ENCODE data around the gene SDC4.

SDC4 gene

GRCh38 chr20:45323731-45324130, 24.5 kb downstream of the SDC4 start:
- Histone ChIP-seq H3K4me3 (ENCODE audit: low read depth, low read length) (no peak overlapping the region), H3K27ac (no peak overlapping the region), H3K27me3 (replicated peaks) (no peaks in the 10 kb centered on the region), H3K36me3 (replicated peaks) (peaks cover 34% of the 10 kb centered on the region)
- no peak for TF ChIP-seq CTCF (IDR thresholded peaks at IDR 0.05; ENCODE audit: low read depth, low read length, missing control alignments)
- in situ Hi-C loops (cut with HindIII; ENCODE audit: low pct_ligation_motif_present, low sequenced_read_pairs), result no loop called here
- no peak for DNase-seq

GRCh38 chr20:45322952-45323383, 25.3 kb downstream of the SDC4 start:
- Histone ChIP-seq H3K4me3 (ENCODE audit: low read depth, low read length) (no peak overlapping the region), H3K27me3 (replicated peaks) (no peaks in the 10 kb centered on the region), H3K27ac (no peak overlapping the region), H3K36me3 (replicated peaks) (peaks cover 26% of the 10 kb centered on the region)
- no peak for DNase-seq
- in situ Hi-C loops (cut with HindIII; ENCODE audit: low pct_ligation_motif_present, low sequenced_read_pairs), result no loop called here
- TF ChIP-seq CTCF (IDR thresholded peaks at IDR 0.05; ENCODE audit: low read depth, low read length, missing control alignments), result peak; percentile 27

GRCh38 chr20:45320948-45321595, 27.2 kb downstream of the SDC4 start:
- H3K4me3 ChIP-seq (ENCODE audit: low read depth, low read length), result no peak overlapping the region
- TF ChIP-seq CTCF (IDR thresholded peaks at IDR 0.05; ENCODE audit: low read depth, low read length, missing control alignments), result no peak
- no peak overlapping the region for H3K27ac ChIP-seq
- peaks cover 11% of the 10 kb centered on the region for H3K36me3 ChIP-seq (replicated peaks)
- peaks cover 17% of the 10 kb centered on the region for H3K27me3 ChIP-seq (replicated peaks)
- DNase-seq, result no peak
- in situ Hi-C loops (cut with HindIII; ENCODE audit: low pct_ligation_motif_present, low sequenced_read_pairs), result no loop called here

- DNase-seq, result no peak
- Histone ChIP-seq H3K4me3 (ENCODE audit: low read depth, low read length) (no peak overlapping the region), H3K27ac (no peak overlapping the region), H3K36me3 (replicated peaks) (no peaks in the 10 kb centered on the region), H3K27me3 (replicated peaks) (peaks cover 19% of the 10 kb centered on the region)
- TF ChIP-seq CTCF (IDR thresholded peaks at IDR 0.05; ENCODE audit: low read depth, low read length, missing control alignments), result no peak
- in situ Hi-C loops (cut with HindIII; ENCODE audit: low pct_ligation_motif_present, low sequenced_read_pairs), result no loop called here
These were observed 29.3 kb downstream of the SDC4 start for GRCh38 chr20:45318948-45319347.

- in situ Hi-C loops (cut with HindIII; ENCODE audit: low pct_ligation_motif_present, low sequenced_read_pairs), result no loop called here
- no peak for DNase-seq
- TF ChIP-seq CTCF (IDR thresholded peaks at IDR 0.05; ENCODE audit: low read depth, low read length, missing control alignments), result no peak
These were observed 29.8 kb downstream of the SDC4 start for GRCh38 chr20:45318386-45318939.

GRCh38 chr20:45317826-45318225, 30.4 kb downstream of the SDC4 start:
- no peak for DNase-seq
- H3K4me3 ChIP-seq (ENCODE audit: low read depth, low read length), result no peak overlapping the region
- TF ChIP-seq CTCF (IDR thresholded peaks at IDR 0.05; ENCODE audit: low read depth, low read length, missing control alignments), result no peak
- peaks cover 19% of the 10 kb centered on the region for H3K27me3 ChIP-seq (replicated peaks)
- no peak overlapping the region for H3K27ac ChIP-seq
- in situ Hi-C loops (cut with HindIII; ENCODE audit: low pct_ligation_motif_present, low sequenced_read_pairs), result no loop called here
- H3K36me3 ChIP-seq (replicated peaks), result no peaks in the 10 kb centered on the region

More at GRCh38 chr20:45318386-45318939, 29.8 kb downstream of the SDC4 start:
- H3K4me3 ChIP-seq (ENCODE audit: low read depth, low read length), result no peak overlapping the region
- no peaks in the 10 kb centered on the region for H3K36me3 ChIP-seq (replicated peaks)
- no peak overlapping the region for H3K27ac ChIP-seq
- peaks cover 19% of the 10 kb centered on the region for H3K27me3 ChIP-seq (replicated peaks)
